K562 (cell line): ENCODE results near the gene PGPEP1. TPM values are rescaled to one million over a fixed set of nuclear protein-coding genes. Genes with fewer than 3 reads are reported as not detected.

Experiments
- ATAC-seq: fragments of 200-7000 bp; cut with Tn5 transposase; 3 replicates; pipeline ENCODE4 v1.9.1; 2020; ENCODE audit warnings: moderate library complexity
- BruUV-seq: library from RNA; stranded (reverse); fragments of 400-500 nt; replicated peaks from 2 replicates; lab custom pipeline; 2021; lab: Mats Ljungman, UMichigan
- CTCF ChIA-PET: fragments of 300-600 bp; formaldehyde crosslinking; extraction: SDS; loops from one replicate; lab custom pipeline; 2021; ENCODE audit warnings: low intra/inter-chr PET ratio; lab: Yijun Ruan, JAX
- POLR2A ChIA-PET: fragments of 300-600, 350-650 bp; sonication (Branson Sonifier 250); formaldehyde crosslinking; extraction: SDS; loops from one replicate; lab custom pipeline; 2021; ENCODE audit warnings: antibody characterized with exemption, inconsistent platforms; lab: Yijun Ruan, JAX
- DNase-seq, 4 experiments: peaks; one replicate each; pipeline versions ENCODE4 v3.0.0 to v3.0.0-alpha.2; 2011 to 2018; ENCODE audit warnings: low spot score in 3 of 4, mixed read lengths in 3 of 4; ENCODE audit errors: extremely low read depth in 1 of 4
- FAIRE-seq: peaks from 2 replicates; lab custom pipeline; 2011; peaks lifted over from hg19 to GRCh38; lab: Jason Lieb, UNC
- H2AFZ ChIP-seq: 2 replicates; pipeline ENCODE4 v1.6.0; 2011; ENCODE audit warnings: low read depth, low read length, control low read depth, inconsistent platforms
- H3K27ac ChIP-seq: fragments of 200-600 bp; 3 replicates; pipeline ENCODE4 v1.8.0; 2011; ENCODE audit warnings: low read depth, mild to moderate bottlenecking, control low read depth, inconsistent platforms, low read length, moderate library complexity, mixed read lengths; ENCODE audit errors: extremely low read depth
- H3K27me3 ChIP-seq, 2 experiments: fragments of 300-600 bp in 1 of 2; 2 replicates in 1 of 2; 3 replicates in 1 of 2; pipeline versions ENCODE4 v1.6.0 to v1.8.0; 2011; ENCODE audit warnings: inconsistent platforms in 2 of 2, low read length in 2 of 2, mild to moderate bottlenecking in 1 of 2, mixed read lengths in 1 of 2, moderate library complexity in 1 of 2; ENCODE audit not compliant: control insufficient read depth in 2 of 2, insufficient read depth in 2 of 2
- H3K36me3 ChIP-seq: fragments of 300-600 bp; 3 replicates; pipeline ENCODE4 v1.8.0; 2011; ENCODE audit warnings: mild to moderate bottlenecking, low read length, inconsistent platforms; ENCODE audit not compliant: control insufficient read depth, insufficient read depth
- H3K4me1 ChIP-seq, 2 experiments: fragments of 200-600 bp in 1 of 2; replicated peaks in 1 of 2; 2 replicates in 1 of 2; 3 replicates in 1 of 2; pipeline versions ENCODE4 v1.5.1 to v1.8.0; 2011; ENCODE audit warnings: inconsistent platforms in 2 of 2, low read length in 2 of 2, mild to moderate bottlenecking in 1 of 2, mixed read lengths in 1 of 2, moderate library complexity in 1 of 2; ENCODE audit not compliant: control insufficient read depth in 2 of 2, insufficient read depth in 2 of 2
- H3K4me2 ChIP-seq: 2 replicates; pipeline ENCODE4 v1.6.1; 2011; ENCODE audit warnings: low read length, control low read depth, inconsistent platforms, mixed read lengths; ENCODE audit not compliant: insufficient read depth
- H3K4me3 ChIP-seq: fragments of 200-600 bp; sonication (generic), shearing (Covaris generic); 2 replicates; pipeline ENCODE4 v1.5.1; 2016; ENCODE audit warnings: control low read depth, inconsistent platforms
- H3K79me2 ChIP-seq: fragments of 200-600 bp; 3 replicates; pipeline ENCODE4 v1.8.0; 2011; ENCODE audit warnings: low read length, inconsistent platforms; ENCODE audit not compliant: control insufficient read depth, insufficient read depth
- H3K9ac ChIP-seq, 2 experiments: 2 replicates each; pipeline versions ENCODE4 v1.6.0 to v1.6.1; 2011; ENCODE audit warnings: low read depth in 2 of 2, low read length in 2 of 2, control low read depth in 1 of 2, inconsistent platforms in 1 of 2, mild to moderate bottlenecking in 1 of 2, mixed read lengths in 1 of 2; ENCODE audit not compliant: insufficient read depth in 1 of 2
- H3K9me1 ChIP-seq: one replicate; pipeline ENCODE4 v1.6.0; 2011; ENCODE audit warnings: inconsistent platforms, mild to moderate bottlenecking, low read length, moderate library complexity; ENCODE audit not compliant: control insufficient read depth, insufficient read depth
- H3K9me3 ChIP-seq: replicated peaks from 2 replicates; pipeline ENCODE4 v1.5.1; 2011; ENCODE audit warnings: low read depth, low read length, inconsistent platforms; ENCODE audit not compliant: control insufficient read depth, insufficient read depth
- H4K20me1 ChIP-seq: replicated peaks from 2 replicates; pipeline ENCODE4 v1.6.1; 2011; ENCODE audit warnings: low read length, inconsistent platforms, mixed read lengths; ENCODE audit not compliant: control insufficient read depth, insufficient read depth
- ARID3A ChIP-seq: IDR thresholded peaks from 2 replicates; pipeline ENCODE4 v1.6.1; 2012; ENCODE audit warnings: low read depth, low read length, improper control_type of control experiment, borderline replicate concordance
- CBFA2T3 ChIP-seq: fragments of 450-650 bp; IDR thresholded peaks from 2 replicates; pipeline ENCODE4 v1.6.1; 2017
- ESRRA ChIP-seq: fragments of 450-650 bp; IDR thresholded peaks from 2 replicates; pipeline ENCODE4 v1.6.1; 2014; ENCODE audit warnings: low read depth, mild to moderate bottlenecking, moderate library complexity, borderline replicate concordance
- GTF2E2 ChIP-seq: fragments of 200-800 bp; sonication (Bioruptor generic); IDR thresholded peaks from 2 replicates; pipeline ENCODE4 v1.6.1; 2016; ENCODE audit warnings: missing genetic modification characterization, missing compliant biosample characterization
- HNRNPLL ChIP-seq: fragments of 200-400 bp; formaldehyde crosslinking; IDR thresholded peaks from 2 replicates; pipeline ENCODE4 v1.6.1; 2017; ENCODE audit warnings: low read length, low read depth, mild to moderate bottlenecking; ENCODE audit not compliant: poor library complexity, severe bottlenecking
- KAT7 ChIP-seq: sonication (generic); formaldehyde crosslinking; IDR thresholded peaks from 2 replicates; pipeline ENCODE4 v1.8.0; 2022; ENCODE audit warnings: missing genetic modification reagents, mild to moderate bottlenecking, borderline replicate concordance
- MLX ChIP-seq, 2 experiments: fragments of 450-650 bp in 1 of 2; sonication (generic) in 1 of 2; formaldehyde crosslinking; conservative IDR thresholded peaks; 2 replicates each; pipeline versions ENCODE4 v1.4.0 to v1.8.1; 2020 to 2022; ENCODE audit warnings: mild to moderate bottlenecking in 1 of 2, missing genetic modification reagents in 1 of 2
- MYBL2 ChIP-seq, 2 experiments: fragments of 450-650 bp in 1 of 2; sonication (generic) in 1 of 2; formaldehyde crosslinking in 1 of 2; IDR thresholded peaks; 2 replicates each; pipeline versions ENCODE4 v1.6.1 to v1.8.1; 2017 to 2022; ENCODE audit warnings: borderline replicate concordance in 1 of 2, inconsistent platforms in 1 of 2, low read depth in 1 of 2, mild to moderate bottlenecking in 1 of 2, missing genetic modification reagents in 1 of 2, moderate library complexity in 1 of 2
- NFE2 ChIP-seq: IDR thresholded peaks from 2 replicates; pipeline ENCODE4 v1.6.1; 2014; ENCODE audit warnings: antibody characterized with exemption, low read depth
- POLR2G ChIP-seq: fragments of 200-400 bp; formaldehyde crosslinking; IDR thresholded peaks from 2 replicates; pipeline ENCODE4 v1.6.1; 2017; ENCODE audit warnings: low read depth, mild to moderate bottlenecking, antibody characterized with exemption, low read length, moderate library complexity
- PREB ChIP-seq: sonication (generic); formaldehyde crosslinking; IDR thresholded peaks from 2 replicates; pipeline ENCODE4 v1.8.1; 2023; ENCODE audit warnings: mild to moderate bottlenecking, missing genetic modification reagents
- SAFB ChIP-seq: fragments of 200-400 bp; formaldehyde crosslinking; IDR thresholded peaks from 2 replicates; pipeline ENCODE4 v1.6.1; 2017; ENCODE audit warnings: low read depth, low read length, borderline replicate concordance
- SMARCE1 ChIP-seq: fragments of 450-650 bp; IDR thresholded peaks from 2 replicates; pipeline ENCODE4 v1.7.1; 2016; ENCODE audit warnings: mild to moderate bottlenecking
- USF2 ChIP-seq: sonication (generic); formaldehyde crosslinking; IDR thresholded peaks from 2 replicates; pipeline ENCODE4 v1.5.0; 2020; ENCODE audit warnings: missing genetic modification reagents
- ZBTB7A ChIP-seq: IDR thresholded peaks from 2 replicates; pipeline ENCODE4 v1.6.1; 2011; ENCODE audit warnings: low read depth, mild to moderate bottlenecking, low read length, moderate library complexity, borderline replicate concordance; ENCODE audit not compliant: control insufficient read depth
- ZNF239 ChIP-seq: fragments of 250-450 bp; sonication (Bioruptor Pico); IDR thresholded peaks from 2 replicates; pipeline ENCODE4 v1.4.0; 2020; ENCODE audit warnings: mild to moderate bottlenecking
- WGBS: fragments of 100-300 bp; shearing (Covaris generic); methylation state at CpG from one replicate; pipeline ENCODE4 v1.1.6; 2016; ENCODE audit warnings: low coverage, mixed read lengths; ENCODE audit not compliant: insufficient coverage; ENCODE audit errors: missing lambda C conversion rate; 5-methylcytosine and 5-hydroxymethylcytosine counted together
- in situ Hi-C: fragments of 300-500 bp; cut with MboI; formaldehyde crosslinking; loops from 4 replicates; pipeline ENCODE4 v1.15.0; 2018; ENCODE audit warnings: inconsistent platforms, mixed read lengths
- intact Hi-C: fragments of 100-400 bp; cut with micrococcal nuclease; formaldehyde crosslinking; loops from 2 replicates; pipeline ENCODE4 v1.14.2; 2022
- polyA plus RNA-seq, 8 experiments: library from polyadenylated mRNA; depleted of rRNA in 4 of 8; stranded (reverse) in 5 of 8; unstranded in 3 of 8; fragments of >200 nt; fragmentation: Nextera tagmentation in 2 of 8; fragmentation: Illumina TruSeq in 1 of 8; extraction: Ambion mirVana in 2 of 8; extraction: Trizol in 1 of 8; gene quantifications; 2 replicates each; pipeline versions ENCODE4 v1.2.1 to v1.2.3, GENCODE V29; 2011 to 2014; ENCODE audit warnings: inconsistent platforms in 1 of 8, missing spikeins in 1 of 8
- total RNA-seq, 7 experiments: library from RNA; depleted of rRNA in 6 of 7; stranded (reverse); fragments of >200 nt in 6 of 7; fragmentation: Illumina TruSeq in 2 of 7; extraction: Trizol in 2 of 7; gene quantifications; 2 replicates each; pipeline versions ENCODE4 v1.2.1 to v1.2.3, GENCODE V29; 2011 to 2021; ENCODE audit warnings: low replicate concordance in 1 of 7

Gene PGPEP1
- total and polyA plus RNA-seq, 9 of the 15 experiments (the other 6 are each of a cell fraction or from before 2014, with no cell fraction given) = 10.0 to 69.6 (median 33.5) TPM

GRCh38 chr19:18321734-18322102 is 18.7 kb upstream of the PGPEP1 start:
- Histone ChIP-seq H2AFZ (no peak overlapping the region), H3K36me3 (peaks cover 37% of the 10 kb centered on the region), H3K4me1 (peaks cover 44 to 60% of the 10 kb centered on the region in 2 experiments), H3K27me3 (no peaks in the 10 kb centered on the region), H3K9me3 (no peaks in the 10 kb centered on the region), H3K4me3 (peak overlapping the region; percentile 69), H3K4me2 (peak overlapping the region; percentile 91), H3K9me1 (no peaks in the 10 kb centered on the region), H3K27ac (peak overlapping the region; percentile 89), H3K9ac (peak overlapping the region; percentile 91 to 97; a peak in 3 of 4 replicates), H4K20me1 (no peaks in the 10 kb centered on the region), H3K79me2 (peaks cover 65% of the 10 kb centered on the region)
- BruUV-seq = no TSS peak
- intact Hi-C loops (loop anchor here (10.0 kb wide), 1 partner anchor 207 kb away; no protein-coding TSS in a partner anchor), in situ Hi-C loops (loop anchor here (5.0 kb wide), 1 partner anchor 44 kb away; no protein-coding TSS in a partner anchor)
- DNase-seq (peak in 2 of 4 experiments; percentile 17 to 76), FAIRE-seq (peak; percentile 68), ATAC-seq (peak; percentile 6; the same call in 1 of the 3 replicates)
- POLR2A ChIA-PET = interaction anchor here (0.6 to 3.8 kb wide), 20 partner anchors 13 to 677 kb away, joined by 3 to 117 read pairs (median 4); partner anchors contain the start of genes GDF15, IQCN and JUND
- CTCF ChIA-PET = interaction anchor here (0.5 to 0.8 kb wide), 2 partner anchors 28 to 40 kb away, joined by 3 read pairs; partner anchors contain the start of gene JUND
- WGBS = under 1% methylated on average over 9 of the region's 9 CpGs
- TF ChIP-seq PREB (CRISPR knock-in tag) (no peak), ESRRA (no peak), ZBTB7A (no peak), USF2 (CRISPR knock-in tag) (no peak), NFE2 (no peak), KAT7 (CRISPR knock-in tag) (0 out of 2 replicates have a peak, but pooled peaks have one; percentile 29), SMARCE1 (peak; percentile 16; the same call in 1 of the 2 replicates), ZNF239 (CRISPR knock-in tag) (no peak), CBFA2T3 (peak; percentile 28; the same call in 1 of the 2 replicates), SAFB (no peak), HNRNPLL (no peak), MYBL2 (IDR thresholded peaks at IDR 0.05; ENCODE audit: low read depth) (no peak), MYBL2 (CRISPR knock-in tag; IDR thresholded peaks at IDR 0.05; ENCODE audit: borderline replicate concordance) (no peak), POLR2G (no peak), MLX (CRISPR knock-in tag; conservative IDR thresholded peaks at IDR 0.05) (no peak), GTF2E2 (tag) (no peak), ARID3A (no peak)
